H1 (cell line): Measurements from ENCODE around the gene AGPAT4. TPM values are rescaled to one million over a fixed set of nuclear protein-coding genes. Genes with fewer than 3 reads are reported as not detected.

Experiments
- CTCF ChIA-PET: fragments of 300-600 bp; sonication (Branson Sonifier 250); formaldehyde crosslinking; loops from one replicate; lab custom pipeline; 2021; ENCODE audit not compliant: partially characterized antibody; lab: Charles Lee
- POLR2A ChIA-PET: fragments of 300-600 bp; sonication (Branson Sonifier 250); formaldehyde crosslinking; loops from one replicate; lab custom pipeline; 2021; ENCODE audit warnings: inconsistent platforms; ENCODE audit not compliant: partially characterized antibody; lab: Charles Lee
- DNase-seq, 2 experiments: peaks; one replicate each; pipeline versions ENCODE4 v3.0.0 to v3.0.0-alpha.2; 2010 to 2022; ENCODE audit warnings: low spot score in 2 of 2, low read depth in 1 of 2, mixed read lengths in 1 of 2
- FAIRE-seq: peaks from 2 replicates; lab custom pipeline; 2011; peaks lifted over from hg19 to GRCh38; lab: Jason Lieb, UNC
- H2AFZ ChIP-seq: 2 replicates; pipeline ENCODE4 v1.8.1; 2012; ENCODE audit warnings: low read length, inconsistent platforms
- H2AK5ac ChIP-seq: 2 replicates; pipeline ENCODE4 v1.6.1; 2013; ENCODE audit warnings: low read depth, low read length
- H2BK120ac ChIP-seq: replicated peaks from 2 replicates; pipeline ENCODE3; 2013; ENCODE audit warnings: low read depth, low read length, inconsistent platforms
- H2BK12ac ChIP-seq: 2 replicates; pipeline ENCODE4 v1.6.1; 2013; ENCODE audit warnings: low read depth, low read length
- H2BK15ac ChIP-seq: 2 replicates; pipeline ENCODE4 v1.6.1; 2013; ENCODE audit warnings: low read length
- H2BK20ac ChIP-seq: 2 replicates; pipeline ENCODE4 v1.6.1; 2013; ENCODE audit warnings: low read length
- H2BK5ac ChIP-seq: 2 replicates; pipeline ENCODE4 v1.6.1; 2013; ENCODE audit warnings: low read depth, low read length
- H3K14ac ChIP-seq: 2 replicates; pipeline ENCODE4 v1.6.1; 2013; ENCODE audit warnings: inconsistent platforms; ENCODE audit not compliant: insufficient read length
- H3K18ac ChIP-seq: 2 replicates; pipeline ENCODE4 v1.6.1; 2013; ENCODE audit warnings: low read length; ENCODE audit errors: extremely low read depth
- H3K23ac ChIP-seq: 2 replicates; pipeline ENCODE4 v1.6.1; 2013; ENCODE audit warnings: inconsistent platforms; ENCODE audit not compliant: insufficient read length
- H3K23me2 ChIP-seq: 2 replicates; pipeline ENCODE4 v1.6.1; 2013; ENCODE audit warnings: low read depth, low read length
- H3K27ac ChIP-seq: 2 replicates; pipeline ENCODE4 v1.6.1; 2011; ENCODE audit warnings: low read depth, low read length, inconsistent platforms
- H3K27me3 ChIP-seq, 4 experiments: replicated peaks in 1 of 4; 1 replicate in 1 of 4; 2 replicates in 3 of 4; pipeline versions ENCODE4 v1.6.1 to v1.8.1; 2011 to 2013; ENCODE audit warnings: low read length in 3 of 4, mild to moderate bottlenecking in 3 of 4, inconsistent platforms in 2 of 4, mixed read lengths in 2 of 4, moderate library complexity in 1 of 4; ENCODE audit not compliant: control insufficient read depth in 3 of 4, insufficient read depth in 3 of 4; ENCODE audit errors: extremely low read depth in 1 of 4
- H3K36me3 ChIP-seq, 4 experiments: 2 replicates each; pipeline versions ENCODE4 v1.6.1 to v1.8.1; 2011 to 2013; ENCODE audit warnings: mild to moderate bottlenecking in 4 of 4, low read length in 3 of 4, moderate library complexity in 2 of 4, control low read depth in 1 of 4, inconsistent platforms in 1 of 4; ENCODE audit not compliant: insufficient read depth in 4 of 4, control insufficient read depth in 2 of 4
- H3K4ac ChIP-seq: replicated peaks from 2 replicates; pipeline ENCODE3; 2013; ENCODE audit warnings: low read length, low read depth, mixed read lengths, inconsistent platforms; ENCODE audit not compliant: insufficient read length
- H3K4me1 ChIP-seq, 4 experiments: replicated peaks in 1 of 4; 1 replicate in 1 of 4; 2 replicates in 3 of 4; pipeline versions ENCODE4 v1.6.1 to v1.8.1; 2011 to 2013; ENCODE audit warnings: low read length in 3 of 4, inconsistent platforms in 2 of 4, mixed read lengths in 1 of 4; ENCODE audit not compliant: insufficient read depth in 4 of 4, control insufficient read depth in 3 of 4
- H3K4me2 ChIP-seq, 2 experiments: 2 replicates each; pipeline versions ENCODE4 v1.6.1 to v1.8.1; 2011 to 2013; ENCODE audit warnings: low read depth in 2 of 2, low read length in 2 of 2, control low read depth in 1 of 2, inconsistent platforms in 1 of 2, mild to moderate bottlenecking in 1 of 2; ENCODE audit not compliant: insufficient read depth in 1 of 2
- H3K4me3 ChIP-seq, 4 experiments: fragments of 200-600, 300-600 bp in 1 of 4; sonication (generic), shearing (Covaris generic), sonication (Bioruptor Twin) in 1 of 4; 2 replicates each; pipeline versions ENCODE4 v1.5.1 to v1.8.1; 2011 to 2016; ENCODE audit warnings: low read length in 4 of 4, low read depth in 3 of 4, control low read depth in 2 of 4, inconsistent platforms in 2 of 4, mild to moderate bottlenecking in 2 of 4, mixed read lengths in 1 of 4, moderate library complexity in 1 of 4; ENCODE audit not compliant: insufficient read depth in 2 of 4; ENCODE audit errors: extremely low read depth in 1 of 4
- H3K56ac ChIP-seq: replicated peaks from 2 replicates; pipeline ENCODE3; 2013; ENCODE audit warnings: low read depth, mild to moderate bottlenecking, mixed read lengths, low read length, inconsistent platforms; ENCODE audit not compliant: insufficient read length
- H3K79me1 ChIP-seq: 2 replicates; pipeline ENCODE4 v1.6.1; 2013; ENCODE audit warnings: low read depth, low read length, control low read depth
- H3K79me2 ChIP-seq, 2 experiments: 2 replicates each; pipeline versions ENCODE4 v1.6.1 to v1.8.1; 2012 to 2013; ENCODE audit warnings: low read length in 2 of 2, mild to moderate bottlenecking in 2 of 2, inconsistent platforms in 1 of 2; ENCODE audit not compliant: insufficient read depth in 2 of 2, control insufficient read depth in 1 of 2
- H3K9ac ChIP-seq, 4 experiments: replicated peaks in 1 of 4; 1 replicate in 1 of 4; 2 replicates in 3 of 4; pipeline versions ENCODE4 v1.6.1 to v1.8.1; 2011 to 2013; ENCODE audit warnings: low read depth in 3 of 4, low read length in 3 of 4, control low read depth in 2 of 4, mild to moderate bottlenecking in 2 of 4, moderate library complexity in 2 of 4, inconsistent platforms in 1 of 4; ENCODE audit errors: extremely low read depth in 1 of 4
- H3K9me3 ChIP-seq, 2 experiments: 2 replicates each; pipeline versions ENCODE4 v1.6.1 to v1.8.1; 2012 to 2013; ENCODE audit warnings: mild to moderate bottlenecking in 2 of 2, moderate library complexity in 2 of 2, control low read depth in 1 of 2, inconsistent platforms in 1 of 2, low read depth in 1 of 2, low read length in 1 of 2, mixed read lengths in 1 of 2; ENCODE audit not compliant: insufficient read depth in 2 of 2
- H4K20me1 ChIP-seq, 2 experiments: replicated peaks in 1 of 2; 2 replicates each; pipeline versions ENCODE3 to v1.8.1; 2011 to 2013; ENCODE audit warnings: inconsistent platforms in 2 of 2, low read length in 2 of 2, mild to moderate bottlenecking in 1 of 2; ENCODE audit not compliant: insufficient read depth in 2 of 2, control insufficient read depth in 1 of 2
- H4K5ac ChIP-seq: 2 replicates; pipeline ENCODE4 v1.6.1; 2013; ENCODE audit warnings: low read length, low read depth, mixed read lengths, inconsistent platforms; ENCODE audit not compliant: insufficient read length
- H4K8ac ChIP-seq: 2 replicates; pipeline ENCODE4 v1.8.0; 2013; ENCODE audit warnings: mild to moderate bottlenecking, moderate library complexity, low read length, inconsistent platforms; ENCODE audit not compliant: insufficient read depth; ENCODE audit errors: extremely low read depth
- H4K91ac ChIP-seq: replicated peaks from 2 replicates; pipeline ENCODE3; 2013; ENCODE audit warnings: low read length, mixed read lengths, inconsistent platforms; ENCODE audit not compliant: insufficient read length
- BCL11A ChIP-seq, 2 experiments: IDR thresholded peaks; one replicate each; pipeline ENCODE4 v1.6.1; 2011; ENCODE audit warnings: low read depth in 2 of 2, low read length in 2 of 2, mild to moderate bottlenecking in 2 of 2
- EP300 ChIP-seq, 2 experiments: IDR thresholded peaks; 1 replicate in 1 of 2; 2 replicates in 1 of 2; pipeline ENCODE4 v1.6.1; 2011 to 2012; ENCODE audit warnings: low read depth in 2 of 2, low read length in 2 of 2, mild to moderate bottlenecking in 2 of 2, borderline replicate concordance in 1 of 2, inconsistent platforms in 1 of 2, moderate library complexity in 1 of 2
- GABPA ChIP-seq: IDR thresholded peaks from 2 replicates; pipeline ENCODE4 v1.6.1; 2011; ENCODE audit warnings: mild to moderate bottlenecking, low read length, moderate library complexity, borderline replicate concordance; ENCODE audit not compliant: insufficient read depth
- KDM5A ChIP-seq: fragments of 200-600 bp; IDR thresholded peaks from 2 replicates; pipeline ENCODE4 v1.7.1; 2012; ENCODE audit warnings: mild to moderate bottlenecking, low read length, inconsistent platforms, mixed read lengths
- NRF1 ChIP-seq: IDR thresholded peaks from 2 replicates; pipeline ENCODE4 v1.6.1; 2011; ENCODE audit warnings: mild to moderate bottlenecking, low read depth, low read length, improper control_type of control experiment
- POU5F1 ChIP-seq: IDR thresholded peaks from 2 replicates; pipeline ENCODE4 v1.6.1; 2011; ENCODE audit warnings: low read depth, mild to moderate bottlenecking, low read length, moderate library complexity
- RBBP5 ChIP-seq: IDR thresholded peaks from 2 replicates; pipeline ENCODE4 v1.7.1; 2012; ENCODE audit warnings: low read depth, mild to moderate bottlenecking, inconsistent platforms, low read length, moderate library complexity, borderline replicate concordance
- SAP30 ChIP-seq: fragments of 300-600 bp; sonication (generic); IDR thresholded peaks from 2 replicates; pipeline ENCODE4 v1.7.1; 2012; ENCODE audit warnings: low read length, moderate library complexity, mild to moderate bottlenecking, inconsistent platforms; ENCODE audit not compliant: insufficient read depth, insufficient replicate concordance
- SP2 ChIP-seq: IDR thresholded peaks from 2 replicates; pipeline ENCODE4 v1.6.1; 2012; ENCODE audit warnings: mild to moderate bottlenecking, low read length, inconsistent platforms
- WGBS, 2 experiments: shearing (Covaris generic) in 1 of 2; methylation state at CpG; one replicate each; pipeline versions ENCODE4 v1.1.6 to v1.1.7; 2013 to 2015; ENCODE audit warnings: low lambda C conversion rate in 2 of 2, mixed read lengths in 2 of 2, inconsistent platforms in 1 of 2, low coverage in 1 of 2, missing lambda C conversion rate in 1 of 2; ENCODE audit not compliant: insufficient replicate concordance in 2 of 2, insufficient coverage in 1 of 2, insufficient read length in 1 of 2; ENCODE audit errors: extremely low coverage in 1 of 2, missing lambda C conversion rate in 1 of 2; 5-methylcytosine and 5-hydroxymethylcytosine counted together
- polyA plus RNA-seq, 7 experiments: library from polyadenylated mRNA; depleted of rRNA in 3 of 7; stranded (reverse) in 5 of 7; unstranded in 2 of 7; fragments of >200 nt in 5 of 7; fragments of 200-250 nt in 2 of 7; gene quantifications; 1 replicate in 5 of 7; 2 replicates in 1 of 7; 4 replicates in 1 of 7; pipeline versions ENCODE4 v1.2.1 to v1.2.3, GENCODE V29; 2011 to 2013; ENCODE audit warnings: missing spikeins in 2 of 7, mixed read lengths in 2 of 7
- total RNA-seq: library from RNA; stranded (reverse); fragmentation: NEBNext Ultra II Directional; extraction: Animal tissue kit (Norgen Biotek cat#: 25700); gene quantifications from 2 replicates; pipeline ENCODE4 v1.2.1, GENCODE V29; 2021

AGPAT4 gene
- total and polyA plus RNA-seq, 2 of the 8 experiments (the other 6 are each of a cell fraction or from before 2014, with no cell fraction given) = 13.5 to 23.8 TPM

DNA sequence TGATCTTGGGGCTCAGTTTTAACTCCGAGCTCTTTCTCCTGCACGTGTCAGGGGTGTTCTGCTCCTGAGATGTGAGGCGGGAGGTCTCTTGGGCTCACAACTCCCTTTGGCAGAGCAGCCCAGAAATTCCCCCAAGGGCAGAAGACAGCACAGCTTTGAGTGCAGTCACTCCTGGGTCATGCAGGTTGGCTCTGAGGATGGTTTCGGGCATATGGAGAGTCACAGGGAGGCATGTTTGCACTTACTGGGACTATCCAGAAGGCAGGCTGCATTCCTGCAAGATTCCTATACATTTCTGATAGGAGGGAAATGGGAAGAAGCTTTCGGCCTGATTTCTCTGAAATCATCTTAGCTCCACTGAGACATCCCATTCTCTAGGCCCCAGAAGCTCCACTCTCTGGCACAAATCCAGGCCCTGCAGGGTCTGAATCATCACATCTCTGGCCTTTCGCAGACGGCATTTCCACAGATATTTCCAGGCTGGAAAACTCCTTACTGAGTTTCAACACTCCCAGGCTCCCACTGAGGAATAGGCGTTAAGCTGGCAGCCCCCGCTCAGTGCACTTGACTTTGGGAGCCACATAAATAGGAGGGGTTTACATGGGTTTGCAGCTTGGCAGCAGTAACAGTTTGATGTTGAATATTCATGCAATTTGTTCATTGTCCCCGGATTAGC is 39.7 kb downstream of the AGPAT4 start:
- H3K9ac ChIP-seq = no peak overlapping the region
- no peak overlapping the region for H4K8ac ChIP-seq
- H4K5ac ChIP-seq = no peak overlapping the region
- H3K23me2 ChIP-seq = no peaks in the 10 kb centered on the region
- H2BK20ac ChIP-seq = no peak overlapping the region
- H2BK120ac ChIP-seq = no peak overlapping the region
- no peak overlapping the region for H3K18ac ChIP-seq
- WGBS, 2 experiments = 78% methylated on average over 10 of the region's 10 CpGs; no CpG with 5 or more reads in 1 of the 2 experiments
- H3K4me1 ChIP-seq = peaks cover 2 to 17% (median 6%) of the 10 kb centered on the region in 4 experiments
- DNase-seq (peak in 1 of 2 experiments; percentile 43), FAIRE-seq (no peak)
- TF ChIP-seq GABPA (no peak), NRF1 (no peak), RBBP5 (no peak), POU5F1 (no peak), BCL11A (IDR thresholded peaks at IDR 0.05; ENCODE audit: low read depth in 2 of 2, low read length in 2 of 2) (no peak), KDM5A (no peak), SP2 (no peak), SAP30 (no peak), EP300 (IDR thresholded peaks at IDR 0.05; ENCODE audit: borderline replicate concordance in 1 of 2, low read depth in 2 of 2, low read length in 2 of 2) (no peak)
- no peak overlapping the region for H3K14ac ChIP-seq
- no peak overlapping the region for H2AFZ ChIP-seq
- peak overlapping the region in 1 of 2 experiments; percentile 10; a peak in 1 of 4 replicates for H3K4me2 ChIP-seq
- H2BK15ac ChIP-seq = no peak overlapping the region
- no peak overlapping the region for H2BK5ac ChIP-seq
- no peak overlapping the region for H3K4ac ChIP-seq
- H4K91ac ChIP-seq = no peak overlapping the region
- peaks cover 0 to 53% of the 10 kb centered on the region in 2 experiments; a peak in 2 of 4 replicates for H3K79me2 ChIP-seq
- H3K27ac ChIP-seq = no peak overlapping the region
- H3K9me3 ChIP-seq = no peaks in the 10 kb centered on the region
- H3K23ac ChIP-seq = no peak overlapping the region
- peaks cover 9% of the 10 kb centered on the region for H3K79me1 ChIP-seq
- H2BK12ac ChIP-seq = no peak overlapping the region
- no peak overlapping the region for H3K56ac ChIP-seq
- peaks cover 3% of the 10 kb centered on the region in 2 experiments for H4K20me1 ChIP-seq
- H2AK5ac ChIP-seq = no peak overlapping the region
- H3K27me3 ChIP-seq = no peaks in the 10 kb centered on the region
- peaks cover 0 to 17% (median 2%) of the 10 kb centered on the region in 4 experiments; a peak in 3 of 8 replicates for H3K36me3 ChIP-seq
- ChIA-PET CTCF (interaction anchor here (0.9 to 1.7 kb wide), 7 partner anchors 9 to 137 kb away, joined by 3 to 7 read pairs (median 3); partner anchors contain the start of gene AGPAT4), POLR2A (interaction anchor here (1.1 to 1.8 kb wide), 3 partner anchors 9 to 39 kb away, joined by 3 to 8 read pairs (median 7); no protein-coding TSS in a partner anchor)
- no peak overlapping the region for H3K4me3 ChIP-seq
